Neural cell (in vitro differentiated cells): ENCODE data around the gene GGT6. TPM values are rescaled to one million over a fixed set of nuclear protein-coding genes. Genes with fewer than 3 reads are reported as not detected.

ENCODE experiments used
- H2AFZ ChIP-seq: fragments of 200-600, 300-800 bp; sonication (generic), shearing (Covaris generic); 2 replicates; pipeline ENCODE4 v1.6.0; 2014; ENCODE audit warnings: low read depth, mild to moderate bottlenecking, antibody characterized with exemption, low read length, moderate library complexity
- H3F3A ChIP-seq: fragments of 200-600 bp; shearing (Covaris generic); 2 replicates; pipeline ENCODE4 v1.6.1; 2016; ENCODE audit warnings: mild to moderate bottlenecking, moderate library complexity, mixed read lengths, antibody characterized with exemption, low read length; ENCODE audit not compliant: insufficient read depth, poor library complexity, severe bottlenecking
- H3K27ac ChIP-seq: fragments of 200-600, 300-800 bp; sonication (generic), shearing (Covaris generic); 2 replicates; pipeline ENCODE4 v1.5.1; 2014; ENCODE audit warnings: mild to moderate bottlenecking, low read length, moderate library complexity
- H3K27me3 ChIP-seq: fragments of 300-800, 200-600 bp; sonication (generic), shearing (Covaris generic); 2 replicates; pipeline ENCODE4 v1.6.0; 2014; ENCODE audit warnings: mild to moderate bottlenecking, low read depth, low read length, moderate library complexity; ENCODE audit not compliant: insufficient read depth
- H3K36me3 ChIP-seq: fragments of 300-800, 200-600 bp; sonication (generic), shearing (Covaris generic); 2 replicates; pipeline ENCODE4 v1.5.1; 2014; ENCODE audit warnings: mild to moderate bottlenecking, antibody characterized with exemption, low read length, moderate library complexity; ENCODE audit not compliant: insufficient read depth
- H3K4me2 ChIP-seq: fragments of 300-800, 200-600 bp; sonication (generic), shearing (Covaris generic); 2 replicates; pipeline ENCODE4 v1.6.0; 2014; ENCODE audit warnings: mild to moderate bottlenecking, low read length
- H3K4me3 ChIP-seq: fragments of 300-800, 200-600 bp; sonication (generic), shearing (Covaris generic); 2 replicates; pipeline ENCODE4 v1.5.1; 2014; ENCODE audit warnings: mild to moderate bottlenecking, low read length, moderate library complexity
- H3K79me2 ChIP-seq: fragments of 200-600 bp; shearing (Covaris generic); replicated peaks from 2 replicates; pipeline ENCODE4 v1.6.0; 2014; ENCODE audit warnings: mild to moderate bottlenecking, low read length, moderate library complexity; ENCODE audit not compliant: insufficient read depth
- H3K9ac ChIP-seq: fragments of 300-800, 200-600 bp; sonication (generic), shearing (Covaris generic); 2 replicates; pipeline ENCODE4 v1.6.1; 2016; ENCODE audit warnings: mild to moderate bottlenecking, low read length, mixed read lengths
- H3K9me2 ChIP-seq: fragments of 200-600 bp; shearing (Covaris generic); 2 replicates; pipeline ENCODE4 v1.6.1; 2016; ENCODE audit warnings: mild to moderate bottlenecking, low read length, mixed read lengths; ENCODE audit not compliant: insufficient read depth
- H3K9me3 ChIP-seq: fragments of 200-600, 300-800 bp; sonication (generic), shearing (Covaris generic); 2 replicates; pipeline ENCODE4 v1.6.1; 2016; ENCODE audit warnings: mild to moderate bottlenecking, mixed run types, low read length, moderate library complexity, mixed read lengths
- H4K20me1 ChIP-seq: fragments of 200-600 bp; shearing (Covaris generic); 2 replicates; pipeline ENCODE4 v1.6.1; 2016; ENCODE audit warnings: mild to moderate bottlenecking, mixed run types; ENCODE audit not compliant: insufficient read depth
- CTCF ChIP-seq: fragments of 450-650 bp; IDR thresholded peaks from 2 replicates; pipeline ENCODE4 v1.5.1; 2014; ENCODE audit warnings: antibody characterized with exemption, mild to moderate bottlenecking, moderate library complexity; ENCODE audit not compliant: poor library complexity, severe bottlenecking
- EP300 ChIP-seq: fragments of 450-650 bp; conservative IDR thresholded peaks from 2 replicates; pipeline ENCODE4 v1.6.1; 2014; ENCODE audit warnings: antibody characterized with exemption, mild to moderate bottlenecking, moderate library complexity; ENCODE audit not compliant: poor library complexity, severe bottlenecking
- EZH2 ChIP-seq: fragments of 200-600, 300-800 bp; shearing (Covaris generic), sonication (generic); IDR thresholded peaks from 2 replicates; pipeline ENCODE4 v1.6.1; 2014; ENCODE audit warnings: antibody characterized with exemption, low read length, borderline replicate concordance, mild to moderate bottlenecking; ENCODE audit not compliant: insufficient read depth, poor library complexity, severe bottlenecking
- MXI1 ChIP-seq: fragments of 450-650 bp; conservative IDR thresholded peaks from 2 replicates; pipeline ENCODE4 v1.6.1; 2014; ENCODE audit warnings: antibody characterized with exemption, mild to moderate bottlenecking; ENCODE audit not compliant: poor library complexity, severe bottlenecking
- POLR2AphosphoS5 ChIP-seq: IDR thresholded peaks from 2 replicates; pipeline ENCODE4 v1.6.1; 2012
- RAD21 ChIP-seq: fragments of 450-650 bp; conservative IDR thresholded peaks from 2 replicates; pipeline ENCODE4 v1.6.1; 2014; ENCODE audit warnings: antibody characterized with exemption, mild to moderate bottlenecking, moderate library complexity
- REST ChIP-seq: IDR thresholded peaks from 2 replicates; pipeline ENCODE4 v1.6.1; 2012; ENCODE audit warnings: borderline replicate concordance
- SMC3 ChIP-seq: fragments of 450-650 bp; conservative IDR thresholded peaks from 2 replicates; pipeline ENCODE4 v1.6.1; 2014; ENCODE audit warnings: antibody characterized with exemption, mild to moderate bottlenecking, moderate library complexity; ENCODE audit not compliant: poor library complexity
- TAF1 ChIP-seq: IDR thresholded peaks from 2 replicates; pipeline ENCODE4 v1.6.1; 2012; ENCODE audit warnings: low read depth
- polyA plus RNA-seq: library from polyadenylated mRNA; depleted of rRNA; stranded (reverse); fragments of >200 nt; gene quantifications from 2 replicates; pipeline ENCODE4 v1.2.3, GENCODE V29; 2014

Gene GGT6
- polyA plus RNA-seq, 1 donor from 2014 or later, result not detected

GRCh38 chr17:4588898-4589625 lies 28.7 kb upstream of the GGT6 start:
- no peak overlapping the region for H3K4me3 ChIP-seq
- H3K36me3 ChIP-seq, result no peaks in the 10 kb centered on the region
- no peaks in the 10 kb centered on the region for H3K79me2 ChIP-seq
- H4K20me1 ChIP-seq, result no peaks in the 10 kb centered on the region
- H3K9me3 ChIP-seq, result no peaks in the 10 kb centered on the region
- no peak overlapping the region for H2AFZ ChIP-seq
- TF ChIP-seq POLR2AphosphoS5 (no peak), EZH2 (no peak), MXI1 (no peak), SMC3 (no peak), TAF1 (no peak), REST (no peak), EP300 (no peak), RAD21 (no peak), CTCF (no peak)
- H3K9ac ChIP-seq, result no peak overlapping the region
- H3F3A ChIP-seq, result no peaks in the 10 kb centered on the region
- H3K27me3 ChIP-seq, result peaks cover 19% of the 10 kb centered on the region
- no peak overlapping the region for H3K27ac ChIP-seq
- no peaks in the 10 kb centered on the region for H3K9me2 ChIP-seq
- H3K4me2 ChIP-seq, result no peak overlapping the region

GRCh38 chr17:4588391-4588790 lies 28.0 kb upstream of the GGT6 start:
- Histone ChIP-seq H3F3A (no peaks in the 10 kb centered on the region), H3K27ac (no peak overlapping the region)
- no peak for TF ChIP-seq REST
- TF ChIP-seq CTCF, result no peak
- no peak for TF ChIP-seq TAF1
- no peak for TF ChIP-seq EP300
- TF ChIP-seq EZH2, result no peak
- TF ChIP-seq SMC3, result no peak
- no peak for TF ChIP-seq MXI1
- TF ChIP-seq RAD21, result no peak
- no peak for TF ChIP-seq POLR2AphosphoS5

More at GRCh38 chr17:4588391-4588790, 28.0 kb upstream of the GGT6 start:
- Histone ChIP-seq H3K9me3 (no peaks in the 10 kb centered on the region), H3K9ac (no peak overlapping the region), H3K4me2 (no peak overlapping the region), H3K27me3 (peaks cover 25% of the 10 kb centered on the region), H3K36me3 (no peaks in the 10 kb centered on the region), H4K20me1 (no peaks in the 10 kb centered on the region), H3K9me2 (no peaks in the 10 kb centered on the region), H3K79me2 (no peaks in the 10 kb centered on the region), H3K4me3 (no peak overlapping the region), H2AFZ (no peak overlapping the region)
